CD8-positive, alpha-beta memory T cell (primary cell): ENCODE measurements around the gene RPL36. TPM values are rescaled to one million over a fixed set of nuclear protein-coding genes. Genes with fewer than 3 reads are reported as not detected.
A peak's percentile ranks its signal among the peaks of the same experiment; 100 is the strongest.

Experiments used
- CTCF ChIA-PET: fragments of 350-600 bp; sonication (Branson Sonifier 250); formaldehyde crosslinking; loops from one replicate; lab custom pipeline; 2021; ENCODE audit warnings: antibody characterized with exemption; lab: Charles Lee
- POLR2A ChIA-PET: fragments of 350-600 bp; sonication (Branson Sonifier 250); formaldehyde crosslinking; loops from one replicate; lab custom pipeline; 2021; ENCODE audit warnings: antibody characterized with exemption; lab: Charles Lee
- DNase-seq, 5 donors: peaks; one replicate each; pipeline versions ENCODE4 v3.0.0 to v3.0.0-alpha.2; 2020 to 2022; ENCODE audit warnings: mixed read lengths in 1 of 5
- H3K27ac ChIP-seq: one replicate; pipeline ENCODE4 v1.7.0; 2013; ENCODE audit warnings: low read depth, mild to moderate bottlenecking, low read length, moderate library complexity
- H3K27me3 ChIP-seq: 2 replicates; pipeline ENCODE4 v1.7.0; 2013; ENCODE audit warnings: low read length, mild to moderate bottlenecking; ENCODE audit not compliant: insufficient read depth, poor library complexity, severe bottlenecking
- H3K36me3 ChIP-seq: 2 replicates; pipeline ENCODE4 v1.7.0; 2013; ENCODE audit warnings: mild to moderate bottlenecking, low read length, moderate library complexity; ENCODE audit not compliant: insufficient read depth
- H3K4me1 ChIP-seq: 2 replicates; pipeline ENCODE4 v1.7.0; 2013; ENCODE audit warnings: mild to moderate bottlenecking, low read length, moderate library complexity; ENCODE audit not compliant: insufficient read depth
- H3K4me3 ChIP-seq: 2 replicates; pipeline ENCODE4 v1.7.0; 2013; ENCODE audit warnings: mild to moderate bottlenecking, low read length
- H3K9me3 ChIP-seq: 2 replicates; pipeline ENCODE4 v1.7.0; 2013; ENCODE audit warnings: mild to moderate bottlenecking, low read length
- H3K27ac Mint-ChIP-seq, 8 donors: one replicate each; pipeline ENCODE4 v1.8.0; 2020 to 2021; ENCODE audit warnings: mixed read lengths in 8 of 8, mild to moderate bottlenecking in 6 of 8, inconsistent platforms in 3 of 8, moderate library complexity in 3 of 8
- H3K27me3 Mint-ChIP-seq, 2 donors: one replicate each; pipeline ENCODE4 v1.8.0; 2020 to 2021; ENCODE audit warnings: mixed read lengths in 2 of 2, mild to moderate bottlenecking in 1 of 2, moderate library complexity in 1 of 2
- H3K36me3 Mint-ChIP-seq, 3 donors: one replicate each; pipeline ENCODE4 v1.8.0; 2020 to 2021; ENCODE audit warnings: mixed read lengths in 3 of 3, inconsistent platforms in 1 of 3, mild to moderate bottlenecking in 1 of 3
- H3K4me1 Mint-ChIP-seq, 3 donors: one replicate each; pipeline ENCODE4 v1.8.0; 2020 to 2021; ENCODE audit warnings: mixed read lengths in 3 of 3, inconsistent platforms in 1 of 3, mild to moderate bottlenecking in 1 of 3
- H3K4me3 Mint-ChIP-seq, 7 donors: one replicate each; pipeline ENCODE4 v1.8.0; 2020 to 2021; ENCODE audit warnings: mixed read lengths in 7 of 7, mild to moderate bottlenecking in 6 of 7, moderate library complexity in 4 of 7, inconsistent platforms in 2 of 7
- H3K9me3 Mint-ChIP-seq, 5 donors: one replicate each; pipeline ENCODE4 v1.8.0; 2020 to 2022; ENCODE audit warnings: mixed read lengths in 5 of 5, mild to moderate bottlenecking in 3 of 5, moderate library complexity in 2 of 5, inconsistent platforms in 1 of 5
- polyA plus RNA-seq: library from polyadenylated mRNA; unstranded; fragments of 300-500 nt; fragmentation: Illumina TruSeq; gene quantifications from one replicate; pipeline ENCODE4 v1.2.3, GENCODE V29; 2021
- total RNA-seq, 2 experiments: library from RNA; stranded (reverse); gene quantifications; one replicate each; pipeline ENCODE4 v1.2.3, GENCODE V29; 2021

Gene RPL36
- total and polyA plus RNA-seq, 3 experiments from 2014 or later = 1,478 to 2,003 (median 1,485) TPM

GRCh38 chr19:5666921-5667610, 23.0 kb upstream of the RPL36 start:
- no peak overlapping the region for H3K4me3 Mint-ChIP-seq
- H3K27me3 Mint-ChIP-seq = peaks cover 0 to 4% of the 10 kb centered on the region in 2 donors
- ChIA-PET POLR2A (no interaction called here), CTCF (no interaction called here)
- H3K27ac ChIP-seq = no peak overlapping the region
- H3K9me3 Mint-ChIP-seq = no peaks in the 10 kb centered on the region
- H3K27me3 ChIP-seq = no peaks in the 10 kb centered on the region
- peaks cover 59% of the 10 kb centered on the region for H3K36me3 ChIP-seq
- peaks cover 0 to 78% (median 15%) of the 10 kb centered on the region in 3 donors for H3K36me3 Mint-ChIP-seq
- H3K4me1 ChIP-seq = no peaks in the 10 kb centered on the region
- H3K4me1 Mint-ChIP-seq = no peaks in the 10 kb centered on the region
- no peaks in the 10 kb centered on the region for H3K9me3 ChIP-seq
- peak overlapping the region in 3 of 8 donors; percentile 56 to 61 (median 61) for H3K27ac Mint-ChIP-seq
- no peak for DNase-seq
- no peak overlapping the region for H3K4me3 ChIP-seq

- Mint-ChIP-seq H3K27ac (no peak overlapping the region), H3K27me3 (peaks cover 0 to 4% of the 10 kb centered on the region in 2 donors), H3K4me1 (no peaks in the 10 kb centered on the region), H3K36me3 (peaks cover 0 to 72% (median 15%) of the 10 kb centered on the region in 3 donors), H3K9me3 (no peaks in the 10 kb centered on the region), H3K4me3 (no peak overlapping the region)
- H3K36me3 ChIP-seq = peaks cover 56% of the 10 kb centered on the region
- no peak for DNase-seq
- H3K9me3 ChIP-seq = no peaks in the 10 kb centered on the region
- ChIA-PET CTCF (no interaction called here), POLR2A (interaction anchor here (0.7 kb wide), 1 partner anchor 410 kb away, joined by 3 read pairs; no protein-coding TSS in a partner anchor)
- H3K27ac ChIP-seq = no peak overlapping the region
- H3K27me3 ChIP-seq = no peaks in the 10 kb centered on the region
- H3K4me3 ChIP-seq = no peak overlapping the region
- H3K4me1 ChIP-seq = no peaks in the 10 kb centered on the region
These were observed 22.3 kb upstream of the RPL36 start for GRCh38 chr19:5667751-5668271.

GRCh38 chr19:5669212-5669611, 20.9 kb upstream of the RPL36 start:
- DNase-seq = no peak
- Histone ChIP-seq H3K9me3 (no peaks in the 10 kb centered on the region), H3K4me1 (no peaks in the 10 kb centered on the region), H3K27me3 (no peaks in the 10 kb centered on the region), H3K27ac (no peak overlapping the region), H3K4me3 (no peak overlapping the region), H3K36me3 (peaks cover 47% of the 10 kb centered on the region)
- Mint-ChIP-seq H3K36me3 (peaks cover 0 to 61% (median 12%) of the 10 kb centered on the region in 3 donors), H3K9me3 (no peaks in the 10 kb centered on the region), H3K4me1 (no peaks in the 10 kb centered on the region), H3K27ac (no peak overlapping the region), H3K4me3 (no peak overlapping the region), H3K27me3 (peaks cover 0 to 4% of the 10 kb centered on the region in 2 donors)
- ChIA-PET POLR2A (no interaction called here), CTCF (interaction anchor here (1.2 kb wide), 1 partner anchor 21 kb away, joined by 3 read pairs; the partner anchor contains the start of gene RPL36)

GRCh38 chr19:5671600-5671999, 18.5 kb upstream of the RPL36 start:
- Histone ChIP-seq H3K36me3 (peaks cover 23% of the 10 kb centered on the region), H3K9me3 (no peaks in the 10 kb centered on the region), H3K4me1 (no peaks in the 10 kb centered on the region), H3K4me3 (no peak overlapping the region), H3K27ac (no peak overlapping the region), H3K27me3 (no peaks in the 10 kb centered on the region)
- Mint-ChIP-seq H3K9me3 (no peaks in the 10 kb centered on the region), H3K4me3 (no peak overlapping the region), H3K27me3 (peaks cover 0 to 2% of the 10 kb centered on the region in 2 donors), H3K36me3 (peaks cover 0 to 37% (median 8%) of the 10 kb centered on the region in 3 donors), H3K4me1 (no peaks in the 10 kb centered on the region), H3K27ac (no peak overlapping the region)
- DNase-seq = no peak
- ChIA-PET CTCF (no interaction called here), POLR2A (no interaction called here)

GRCh38 chr19:5672708-5673459, 17.2 kb upstream of the RPL36 start:
- DNase-seq = no peak
- peaks cover 14% of the 10 kb centered on the region for H3K36me3 ChIP-seq
- H3K4me1 Mint-ChIP-seq = no peaks in the 10 kb centered on the region
- no peaks in the 10 kb centered on the region for H3K27me3 ChIP-seq
- H3K4me3 ChIP-seq = no peak overlapping the region
- peaks cover 0 to 24% (median 8%) of the 10 kb centered on the region in 3 donors for H3K36me3 Mint-ChIP-seq
- H3K27ac ChIP-seq = no peak overlapping the region
- ChIA-PET POLR2A (no interaction called here), CTCF (no interaction called here)
- no peaks in the 10 kb centered on the region for H3K27me3 Mint-ChIP-seq
- H3K9me3 ChIP-seq = no peaks in the 10 kb centered on the region
- H3K27ac Mint-ChIP-seq = no peak overlapping the region
- no peak overlapping the region for H3K4me3 Mint-ChIP-seq
- no peaks in the 10 kb centered on the region for H3K9me3 Mint-ChIP-seq
- H3K4me1 ChIP-seq = no peaks in the 10 kb centered on the region

- DNase-seq = no peak
- Histone ChIP-seq H3K4me1 (no peaks in the 10 kb centered on the region), H3K36me3 (peaks cover 9% of the 10 kb centered on the region), H3K27me3 (no peaks in the 10 kb centered on the region), H3K9me3 (no peaks in the 10 kb centered on the region), H3K27ac (no peak overlapping the region), H3K4me3 (no peak overlapping the region)
- no peaks in the 10 kb centered on the region for H3K27me3 Mint-ChIP-seq
- no peaks in the 10 kb centered on the region for H3K4me1 Mint-ChIP-seq
- peaks cover 0 to 17% (median 6%) of the 10 kb centered on the region in 3 donors for H3K36me3 Mint-ChIP-seq
- H3K4me3 Mint-ChIP-seq = no peak overlapping the region
- POLR2A ChIA-PET = no interaction called here
- no peaks in the 10 kb centered on the region for H3K9me3 Mint-ChIP-seq
- CTCF ChIA-PET = no interaction called here
- no peak overlapping the region for H3K27ac Mint-ChIP-seq
These were observed 16.3 kb upstream of the RPL36 start for GRCh38 chr19:5673752-5674151.

- DNase-seq = no peak
- Mint-ChIP-seq H3K4me1 (peaks cover 6 to 8% (median 7%) of the 10 kb centered on the region in 3 donors), H3K27me3 (no peaks in the 10 kb centered on the region), H3K36me3 (peaks cover 0 to 11% (median 3%) of the 10 kb centered on the region in 3 donors), H3K9me3 (no peaks in the 10 kb centered on the region), H3K4me3 (no peak overlapping the region), H3K27ac (peak overlapping the region in 1 of 8 donors; percentile 26)
- Histone ChIP-seq H3K4me1 (peaks cover 7% of the 10 kb centered on the region), H3K4me3 (no peak overlapping the region), H3K27ac (no peak overlapping the region), H3K9me3 (no peaks in the 10 kb centered on the region), H3K27me3 (no peaks in the 10 kb centered on the region), H3K36me3 (no peaks in the 10 kb centered on the region)
- POLR2A ChIA-PET = no interaction called here
- CTCF ChIA-PET = no interaction called here
These were observed 15.4 kb upstream of the RPL36 start for GRCh38 chr19:5674714-5675113.
